HG02870 (cell line): ENCODE data around the gene SLC13A5.
"Not testable (repeated sequence)": the region's sequence is repeated elsewhere in the genome, so short reads cannot be mapped to it uniquely, and the experiment has no call there.

ENCODE experiments used
- ATAC-seq: cut with Tn5 transposase; IDR thresholded peaks from one replicate; pipeline ENCODE4 v1.9.1; 2021; ENCODE audit warnings: mild to moderate bottlenecking, moderate library complexity; ENCODE audit not compliant: unreplicated experiment

Gene SLC13A5

GRCh38 chr17:6666557-6666956 is 46.6 kb downstream of the SLC13A5 start:
- no peak for ATAC-seq

- ATAC-seq = no peak
These were observed 47.1 kb downstream of the SLC13A5 start for GRCh38 chr17:6666077-6666521.

GRCh38 chr17:6663200-6663599 is 50.0 kb downstream of the SLC13A5 start:
- not testable (repeated sequence) for ATAC-seq

GRCh38 chr17:6661464-6661848 is 51.7 kb downstream of the SLC13A5 start:
- no peak for ATAC-seq

- ATAC-seq = peak; percentile 71
These were observed 52.2 kb downstream of the SLC13A5 start for GRCh38 chr17:6660805-6661463.

- no peak for ATAC-seq
These were observed 53.1 kb downstream of the SLC13A5 start for GRCh38 chr17:6660101-6660500.

- ATAC-seq = not testable (repeated sequence)
These were observed 54.8 kb downstream of the SLC13A5 start for GRCh38 chr17:6658411-6658810.

GRCh38 chr17:6657633-6658287 is 55.4 kb downstream of the SLC13A5 start:
- ATAC-seq = no peak

- ATAC-seq = not testable (repeated sequence)
These were observed 56.2 kb downstream of the SLC13A5 start for GRCh38 chr17:6656797-6657632.

- not testable (repeated sequence) for ATAC-seq
These were observed 57.3 kb downstream of the SLC13A5 start for GRCh38 chr17:6655732-6656361.

GRCh38 chr17:6654841-6655731 is 58.1 kb downstream of the SLC13A5 start:
- ATAC-seq = no peak

GRCh38 chr17:6651919-6652452 is 61.2 kb downstream of the SLC13A5 start:
- ATAC-seq = peak; percentile 21

GRCh38 chr17:6651354-6651918 is 61.7 kb downstream of the SLC13A5 start, which contains the start of the genes C17orf100 and MED31:
Gene C17orf100 (plus strand): TSS chr17:6651762. CDS start chr17:6651914, 152 bp downstream.
Gene MED31 (minus strand): TSS chr17:6651605. CDS start chr17:6651528, 77 bp downstream.
- peak; percentile 86 for ATAC-seq

- no peak for ATAC-seq
These were observed 65.0 kb downstream of the SLC13A5 start for GRCh38 chr17:6648181-6648580.

GRCh38 chr17:6643451-6644125 is 69.6 kb downstream of the SLC13A5 start:
- ATAC-seq = no peak

- no peak for ATAC-seq
These were observed 70.6 kb downstream of the SLC13A5 start for GRCh38 chr17:6642592-6642991.

- no peak for ATAC-seq
These were observed 71.8 kb downstream of the SLC13A5 start for GRCh38 chr17:6641247-6641863.

- ATAC-seq = peak; percentile 87
These were observed 72.5 kb downstream of the SLC13A5 start, which contains the start of the genes KIAA0753 and TXNDC17 for GRCh38 chr17:6640536-6641246. Gene KIAA0753 (minus strand): TSS chr17:6640711. CDS start chr17:6635103, 5,608 bp downstream. Gene TXNDC17 (plus strand): TSS chr17:6641060. CDS start chr17:6641083, 23 bp downstream.
